AG09309 (cell line): ENCODE measurements around the gene FILIP1.

Experiments
- DNase-seq: peaks from one replicate; pipeline ENCODE4 v3.0.0-alpha.2; 2010; ENCODE audit warnings: low read depth
- H3K4me3 ChIP-seq: 2 replicates; pipeline ENCODE4 v1.5.1; 2011; ENCODE audit warnings: mild to moderate bottlenecking, low read depth, low read length, moderate library complexity; ENCODE audit not compliant: control insufficient read depth
- CTCF ChIP-seq: IDR thresholded peaks from 2 replicates; pipeline ENCODE4 v1.5.1; 2011; ENCODE audit warnings: mild to moderate bottlenecking, low read depth, low read length, inconsistent platforms; ENCODE audit not compliant: insufficient read depth, control insufficient read depth; ENCODE audit errors: missing control alignments

The FILIP1 gene

GRCh38 chr6:75528423-75528822 lies 34.8 kb upstream of the FILIP1 start:
- peak; percentile 54 for DNase-seq
- TF ChIP-seq CTCF, result no peak
- H3K4me3 ChIP-seq, result no peak overlapping the region

- no peak overlapping the region for H3K4me3 ChIP-seq
- TF ChIP-seq CTCF, result peak; percentile 59
- DNase-seq, result peak; percentile 57
Measured at GRCh38 chr6:75526502-75527127, 33.0 kb upstream of the FILIP1 start.

DNA sequence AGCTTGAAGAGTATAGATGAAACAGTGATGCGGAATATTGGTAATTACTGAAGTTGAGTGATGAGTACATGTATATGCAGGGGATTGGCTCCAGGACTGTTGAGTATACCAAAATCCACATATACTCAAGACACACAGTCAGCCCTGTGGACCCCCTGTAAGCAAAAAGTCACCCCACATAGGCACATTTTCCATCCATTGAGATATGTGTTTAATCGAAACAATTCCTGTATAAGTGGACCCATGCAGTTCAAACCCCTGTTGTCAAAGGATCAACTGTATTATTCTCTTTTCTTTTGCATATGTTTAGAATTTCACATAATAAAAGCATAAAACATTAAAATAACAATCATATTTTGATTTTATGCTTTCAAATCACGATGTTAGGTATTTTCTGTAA lies 32.1 kb upstream of the FILIP1 start:
- DNase-seq, result no peak
- H3K4me3 ChIP-seq, result no peak overlapping the region
- TF ChIP-seq CTCF, result no peak

DNA sequence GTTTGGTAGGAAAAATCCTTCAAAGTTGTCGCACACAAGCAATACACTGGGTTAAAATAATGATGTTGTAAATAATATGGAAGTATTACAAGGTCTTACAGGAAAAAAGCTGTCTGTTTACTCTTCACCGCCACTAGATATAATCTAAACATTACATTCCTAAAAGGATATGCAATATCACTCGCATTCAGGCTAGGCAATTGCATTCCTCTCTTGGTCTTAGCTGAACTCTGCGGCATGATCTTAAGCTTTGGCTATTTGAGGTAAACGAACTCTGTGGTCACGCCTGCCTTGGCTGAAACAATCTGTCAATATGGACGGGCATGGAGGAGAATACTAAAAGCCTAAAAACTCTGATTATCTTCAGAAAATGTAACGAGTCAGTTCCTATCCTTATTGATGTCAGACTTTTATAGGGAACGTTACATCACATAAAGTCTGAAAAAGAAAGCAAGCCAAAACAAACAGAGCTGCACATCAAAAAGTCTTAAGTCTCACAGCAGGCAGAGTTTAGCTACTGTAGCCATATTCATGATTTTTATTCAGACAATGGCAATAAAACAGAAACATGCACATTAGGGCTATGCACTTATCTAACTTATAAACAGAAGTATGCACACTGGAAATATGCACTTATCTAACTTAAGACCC lies 30.8 kb upstream of the FILIP1 start:
- no peak overlapping the region for H3K4me3 ChIP-seq
- peak; percentile 67 for DNase-seq
- no peak for TF ChIP-seq CTCF

- no peak overlapping the region for H3K4me3 ChIP-seq
- TF ChIP-seq CTCF, result no peak
- DNase-seq, result no peak
Measured at GRCh38 chr6:75516757-75517156, 23.2 kb upstream of the FILIP1 start.

- no peak for TF ChIP-seq CTCF
Measured at GRCh38 chr6:75512591-75512990, 19.0 kb upstream of the FILIP1 start.

GRCh38 chr6:75505424-75505823 lies 11.8 kb upstream of the FILIP1 start:
- no peak overlapping the region for H3K4me3 ChIP-seq
- no peak for TF ChIP-seq CTCF
- DNase-seq, result no peak

More at GRCh38 chr6:75512591-75512990, 19.0 kb upstream of the FILIP1 start:
- no peak overlapping the region for H3K4me3 ChIP-seq
- no peak for DNase-seq
